ENCODE data around the gene TRAPPC2L.
A peak's percentile ranks its signal among the peaks of the same experiment; 100 is the strongest.

The TRAPPC2L gene

GRCh38 chr16:88856828-88857727 lies at the start of gene TRAPPC2L, which contains the start of gene GALNS:
Gene TRAPPC2L, plus strand, starts transcription at chr16:88857127. Its CDS starts 24 bp downstream, at chr16:88857151.
Gene GALNS, minus strand, starts transcription at chr16:88856947. Its CDS starts 70 bp downstream, at chr16:88856877.
- no peaks in the 10 kb centered on the region for H4K20me1 ChIP-seq (ENCODE audit: insufficient read depth, low read length)
- H3K9me2 ChIP-seq (replicated peaks; ENCODE audit: insufficient read depth, low read length): no peaks in the 10 kb centered on the region

GRCh38 chr16:88807142-88807625 lies 49.7 kb upstream of the TRAPPC2L start:
- TF ChIP-seq CTCF (IDR thresholded peaks at IDR 0.05; ENCODE audit: low read length) (no peak), EZH2 (optimal IDR thresholded peaks at IDR 0.05; ENCODE audit: low read depth, low read length) (no peak), EZH2phosphoT487 (IDR thresholded peaks at IDR 0.05; ENCODE audit: low read length) (no peak)
- no peak for DNase-seq
- Histone ChIP-seq H3K27ac (ENCODE audit: low read length) (no peak overlapping the region), H3K9me2 (replicated peaks; ENCODE audit: insufficient read depth, low read length) (no peaks in the 10 kb centered on the region), H3K4me3 (ENCODE audit: low read length) (no peak overlapping the region), H3K27me3 (replicated peaks; ENCODE audit: insufficient read depth, low read length) (no peaks in the 10 kb centered on the region), H3K4me2 (ENCODE audit: low read depth, low read length) (no peak overlapping the region), H3K9ac (ENCODE audit: low read length) (no peak overlapping the region), H3K36me3 (replicated peaks; ENCODE audit: insufficient read depth, low read length) (no peaks in the 10 kb centered on the region), H3F3A (ENCODE audit: insufficient read depth, low read length) (peaks cover 10% of the 10 kb centered on the region; the same call in 1 of the 2 replicates), H2AFZ (ENCODE audit: low read length) (no peak overlapping the region), H4K20me1 (ENCODE audit: insufficient read depth, low read length) (no peaks in the 10 kb centered on the region), H3K9me3 (replicated peaks; ENCODE audit: insufficient read depth, low read length) (no peaks in the 10 kb centered on the region), H3K79me2 (ENCODE audit: low read length) (peaks cover 60% of the 10 kb centered on the region), H3K4me1 (ENCODE audit: low read length) (peaks cover 6% of the 10 kb centered on the region; the same call in 1 of the 2 replicates)

More at GRCh38 chr16:88856828-88857727, at the start of gene TRAPPC2L, which contains the start of gene GALNS:
- H2AFZ ChIP-seq (ENCODE audit: low read length): peak within 1 kb of the TSS; percentile 65
- no peaks in the 10 kb centered on the region for H3K4me1 ChIP-seq (ENCODE audit: low read length)
- peak within 1 kb of the TSS; percentile 81 for H3K4me2 ChIP-seq (ENCODE audit: low read depth, low read length)
- no peaks in the 10 kb centered on the region for H3F3A ChIP-seq (ENCODE audit: insufficient read depth, low read length)
- H3K27ac ChIP-seq (ENCODE audit: low read length): no peak within 1 kb of the TSS
- peaks cover 16% of the 10 kb centered on the region for H3K79me2 ChIP-seq (ENCODE audit: low read length)
- TF ChIP-seq CTCF (IDR thresholded peaks at IDR 0.05; ENCODE audit: low read length): no peak
- no peak for TF ChIP-seq EZH2 (optimal IDR thresholded peaks at IDR 0.05; ENCODE audit: low read depth, low read length)
- no peak for TF ChIP-seq EZH2phosphoT487 (IDR thresholded peaks at IDR 0.05; ENCODE audit: low read length)
- DNase-seq: peak; percentile 88
- no peaks in the 10 kb centered on the region for H3K9me3 ChIP-seq (replicated peaks; ENCODE audit: insufficient read depth, low read length)
- peak within 1 kb of the TSS; percentile 87 for H3K4me3 ChIP-seq (ENCODE audit: low read length)
- no peaks in the 10 kb centered on the region for H3K27me3 ChIP-seq (replicated peaks; ENCODE audit: insufficient read depth, low read length)
- H3K9ac ChIP-seq (ENCODE audit: low read length): peak within 1 kb of the TSS; percentile 68; the same call in 1 of the 2 replicates
- H3K36me3 ChIP-seq (replicated peaks; ENCODE audit: insufficient read depth, low read length): no peaks in the 10 kb centered on the region

- Histone ChIP-seq H4K20me1 (ENCODE audit: insufficient read depth, low read length) (no peaks in the 10 kb centered on the region), H3K27me3 (replicated peaks; ENCODE audit: insufficient read depth, low read length) (no peaks in the 10 kb centered on the region), H3K9me2 (replicated peaks; ENCODE audit: insufficient read depth, low read length) (no peaks in the 10 kb centered on the region), H3K4me2 (ENCODE audit: low read depth, low read length) (no peak overlapping the region), H3K9me3 (replicated peaks; ENCODE audit: insufficient read depth, low read length) (no peaks in the 10 kb centered on the region), H3K27ac (ENCODE audit: low read length) (no peak overlapping the region), H3K9ac (ENCODE audit: low read length) (no peak overlapping the region), H3K4me1 (ENCODE audit: low read length) (peaks cover 6% of the 10 kb centered on the region; the same call in 1 of the 2 replicates), H3F3A (ENCODE audit: insufficient read depth, low read length) (peaks cover 10% of the 10 kb centered on the region; the same call in 1 of the 2 replicates), H2AFZ (ENCODE audit: low read length) (no peak overlapping the region), H3K79me2 (ENCODE audit: low read length) (peaks cover 60% of the 10 kb centered on the region), H3K4me3 (ENCODE audit: low read length) (no peak overlapping the region), H3K36me3 (replicated peaks; ENCODE audit: insufficient read depth, low read length) (no peaks in the 10 kb centered on the region)
- no peak for DNase-seq
- TF ChIP-seq EZH2phosphoT487 (IDR thresholded peaks at IDR 0.05; ENCODE audit: low read length) (no peak), EZH2 (optimal IDR thresholded peaks at IDR 0.05; ENCODE audit: low read depth, low read length) (no peak), CTCF (IDR thresholded peaks at IDR 0.05; ENCODE audit: low read length) (no peak)
Measured at GRCh38 chr16:88807626-88808453, 49.1 kb upstream of the TRAPPC2L start.
